Upper lobe of right lung (tissue), 1 donor: ENCODE results near the gene SMTNL1. TPM values are rescaled to one million over a fixed set of nuclear protein-coding genes. Genes with fewer than 3 reads are reported as not detected.

Source experiments
- ATAC-seq: fragments of 200-7000 bp; cut with Tn5 transposase; one replicate; pipeline ENCODE4 v1.9.1; 2020; ENCODE audit warnings: mild to moderate bottlenecking, moderate library complexity
- DNase-seq: peaks from one replicate; pipeline ENCODE4 v3.0.0-alpha.2; 2020
- H3K27ac ChIP-seq: fragments of 200-600 bp; one replicate; pipeline ENCODE4 v1.8.0; 2022
- H3K27me3 ChIP-seq: fragments of 200-600 bp; one replicate; pipeline ENCODE4 v1.8.0; 2022; ENCODE audit warnings: mild to moderate bottlenecking
- H3K36me3 ChIP-seq: fragments of 200-600 bp; one replicate; pipeline ENCODE4 v1.8.0; 2022
- H3K4me1 ChIP-seq: fragments of 200-600 bp; one replicate; pipeline ENCODE4 v1.8.0; 2022
- H3K4me3 ChIP-seq: fragments of 200-600 bp; one replicate; pipeline ENCODE4 v1.8.0; 2022; ENCODE audit warnings: mild to moderate bottlenecking
- H3K9me3 ChIP-seq: fragments of 200-600 bp; one replicate; pipeline ENCODE4 v1.8.0; 2022
- intact Hi-C: fragments of 100-400 bp; cut with DNase I; formaldehyde crosslinking; loops from one replicate; pipeline ENCODE4 v1.11.0; 2022
- total RNA-seq: library from RNA; stranded (reverse); fragmentation: NEBNext Ultra II Directional; extraction: Animal tissue kit (Norgen Biotek cat#: 25700); gene quantifications from one replicate; pipeline ENCODE4 v1.2.1, GENCODE V29; 2021
- TF ChIP-seq, protein P1 (sequence below): fragments of 200-600 bp; IDR thresholded peaks from one replicate; pipeline ENCODE4 v1.8.0; 2022; ENCODE audit warnings: antibody characterized with exemption
- donor health status: DM: no; HTN: yes; CAD: no; lungs with severe emphysema.

SMTNL1 gene
- total RNA-seq, 1 donor from 2014 or later: not detected

DNA sequence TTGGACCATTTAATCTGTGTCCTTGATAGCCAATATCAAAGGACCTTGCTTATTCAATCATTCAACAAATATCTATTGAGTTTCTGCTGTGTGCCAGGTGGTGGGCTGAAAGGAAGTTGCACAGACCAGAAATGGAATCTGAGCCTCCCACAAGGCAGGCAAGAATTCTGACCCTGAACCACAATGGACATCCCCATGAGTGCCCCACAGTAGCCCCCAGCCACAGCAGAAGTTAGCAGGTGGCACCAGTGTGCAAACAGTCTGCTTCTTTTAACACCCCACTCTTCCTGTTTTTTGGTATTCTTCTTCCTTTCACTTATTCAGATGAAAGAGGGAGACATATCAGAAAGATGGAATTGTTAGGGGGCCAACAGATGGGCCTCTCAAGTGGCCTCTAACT is 47.9 kb downstream of the SMTNL1 start:
- H3K9me3 ChIP-seq: no peaks in the 10 kb centered on the region
- no peaks in the 10 kb centered on the region for H3K4me1 ChIP-seq
- no peaks in the 10 kb centered on the region for H3K36me3 ChIP-seq
- no peak overlapping the region for H3K4me3 ChIP-seq
- ATAC-seq (peak; percentile 17), DNase-seq (no peak)
- no peaks in the 10 kb centered on the region for H3K27me3 ChIP-seq
- no peak overlapping the region for H3K27ac ChIP-seq
- TF ChIP-seq, protein P1, sequence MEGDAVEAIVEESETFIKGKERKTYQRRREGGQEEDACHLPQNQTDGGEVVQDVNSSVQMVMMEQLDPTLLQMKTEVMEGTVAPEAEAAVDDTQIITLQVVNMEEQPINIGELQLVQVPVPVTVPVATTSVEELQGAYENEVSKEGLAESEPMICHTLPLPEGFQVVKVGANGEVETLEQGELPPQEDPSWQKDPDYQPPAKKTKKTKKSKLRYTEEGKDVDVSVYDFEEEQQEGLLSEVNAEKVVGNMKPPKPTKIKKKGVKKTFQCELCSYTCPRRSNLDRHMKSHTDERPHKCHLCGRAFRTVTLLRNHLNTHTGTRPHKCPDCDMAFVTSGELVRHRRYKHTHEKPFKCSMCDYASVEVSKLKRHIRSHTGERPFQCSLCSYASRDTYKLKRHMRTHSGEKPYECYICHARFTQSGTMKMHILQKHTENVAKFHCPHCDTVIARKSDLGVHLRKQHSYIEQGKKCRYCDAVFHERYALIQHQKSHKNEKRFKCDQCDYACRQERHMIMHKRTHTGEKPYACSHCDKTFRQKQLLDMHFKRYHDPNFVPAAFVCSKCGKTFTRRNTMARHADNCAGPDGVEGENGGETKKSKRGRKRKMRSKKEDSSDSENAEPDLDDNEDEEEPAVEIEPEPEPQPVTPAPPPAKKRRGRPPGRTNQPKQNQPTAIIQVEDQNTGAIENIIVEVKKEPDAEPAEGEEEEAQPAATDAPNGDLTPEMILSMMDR: no peak
- intact Hi-C loops: no loop called here

DNA sequence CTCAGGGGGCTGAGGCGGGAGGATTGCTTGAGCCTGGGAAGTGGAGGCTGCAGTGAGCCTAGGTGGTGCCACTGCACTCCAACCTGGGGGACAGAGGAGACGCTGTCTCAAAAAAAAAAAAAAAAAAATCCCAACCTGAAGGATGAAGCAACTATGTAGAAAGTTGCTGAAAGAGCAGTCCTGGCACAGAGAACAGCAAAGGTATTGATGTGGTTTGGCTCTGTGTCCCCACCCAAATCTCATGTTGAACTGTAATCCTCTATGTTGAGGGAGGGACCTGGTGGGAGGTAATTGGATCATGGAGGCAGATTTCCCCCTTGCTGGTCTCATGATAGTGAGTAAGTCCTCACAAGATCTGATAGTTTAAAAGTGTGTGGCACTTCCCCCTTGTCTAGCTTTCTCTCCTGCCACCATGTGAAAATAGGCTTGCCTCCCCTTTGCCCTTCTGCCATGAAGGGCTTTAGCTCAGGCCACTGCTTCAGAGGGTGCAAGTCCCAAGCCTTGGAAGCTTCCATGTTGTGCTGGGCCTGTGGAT is 49.4 kb downstream of the SMTNL1 start:
- Histone ChIP-seq H3K27ac (no peak overlapping the region), H3K4me1 (no peaks in the 10 kb centered on the region), H3K4me3 (no peak overlapping the region), H3K9me3 (no peaks in the 10 kb centered on the region), H3K36me3 (no peaks in the 10 kb centered on the region), H3K27me3 (no peaks in the 10 kb centered on the region)
- intact Hi-C loops: no loop called here
- TF ChIP-seq, protein P1: no peak
- peak; percentile 29 for ATAC-seq
- no peak for DNase-seq

DNA sequence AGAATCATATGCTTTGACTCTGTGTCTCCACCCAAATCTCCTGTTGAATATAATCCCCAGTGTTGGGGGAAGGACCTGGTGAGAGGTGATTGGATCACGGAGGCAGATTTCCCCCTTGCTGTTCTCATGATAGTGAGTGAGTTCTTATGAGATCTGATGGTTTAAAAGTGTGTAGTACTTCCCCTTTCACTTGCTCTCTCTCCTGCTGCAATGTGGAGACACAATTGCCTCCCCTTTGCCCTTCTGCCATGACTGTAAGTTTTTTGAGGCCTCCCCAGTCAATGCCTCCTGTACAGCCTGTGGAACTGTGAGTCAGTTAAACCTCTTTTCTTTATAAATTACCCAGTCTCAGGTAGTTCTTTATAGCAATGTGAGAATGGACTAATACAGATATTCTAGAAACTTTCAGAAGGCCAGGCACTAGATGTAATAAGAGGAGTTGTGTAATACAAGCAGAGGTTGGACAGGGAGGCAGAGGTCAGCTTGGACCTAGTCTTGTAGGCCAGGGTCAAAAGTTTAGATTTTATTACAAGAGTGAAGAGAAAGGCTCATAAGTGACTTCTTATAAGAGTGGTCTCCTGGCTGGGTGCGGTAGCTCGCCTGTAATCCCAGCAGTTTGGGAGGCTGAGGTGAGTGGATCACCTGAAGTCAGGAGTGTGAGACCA is 50.8 kb downstream of the SMTNL1 start:
- Histone ChIP-seq H3K27ac (no peak overlapping the region), H3K4me1 (no peaks in the 10 kb centered on the region), H3K9me3 (no peaks in the 10 kb centered on the region), H3K4me3 (no peak overlapping the region), H3K36me3 (no peaks in the 10 kb centered on the region), H3K27me3 (no peaks in the 10 kb centered on the region)
- TF ChIP-seq, protein P1: no peak
- intact Hi-C loops: no loop called here
- ATAC-seq: peak; percentile 72
- no peak for DNase-seq

DNA sequence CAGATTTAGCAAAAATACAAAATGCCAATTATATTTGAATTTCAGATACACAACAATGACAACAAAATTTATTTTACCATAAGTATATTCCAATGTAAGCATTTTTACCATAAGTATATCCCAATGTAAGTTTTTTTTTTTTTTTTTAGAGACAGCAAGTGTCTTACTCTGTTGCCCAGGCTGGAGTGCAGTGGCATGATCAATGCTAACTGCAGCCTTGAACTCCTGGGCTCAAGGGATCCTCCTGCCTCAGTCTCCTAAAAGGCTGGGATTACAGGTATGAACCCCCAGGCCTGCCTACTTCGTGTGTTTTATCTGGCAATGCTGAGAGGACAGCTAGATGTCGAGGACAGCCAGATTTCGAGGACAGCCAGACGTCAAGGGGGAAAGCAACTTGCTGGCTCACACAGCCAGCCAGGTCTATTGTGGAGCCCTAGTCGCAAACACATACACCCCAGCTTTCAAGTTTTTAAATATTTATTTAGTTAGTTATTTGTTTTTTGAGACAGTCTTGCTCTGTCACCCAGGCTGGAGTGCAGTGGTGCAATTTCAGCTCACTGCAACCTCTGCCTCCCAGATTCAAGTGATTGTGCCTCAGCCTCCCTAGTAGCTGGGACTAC is 59.0 kb downstream of the SMTNL1 start:
- H3K4me1 ChIP-seq: peaks cover 8% of the 10 kb centered on the region
- no peak for DNase-seq
- peak overlapping the region; percentile 60 for H3K4me3 ChIP-seq
- intact Hi-C loops: no loop called here
- no peaks in the 10 kb centered on the region for H3K36me3 ChIP-seq
- H3K27ac ChIP-seq: peak overlapping the region; percentile 91
- no peaks in the 10 kb centered on the region for H3K9me3 ChIP-seq
- no peaks in the 10 kb centered on the region for H3K27me3 ChIP-seq
- ATAC-seq: no peak
- TF ChIP-seq, protein P1: no peak

DNA sequence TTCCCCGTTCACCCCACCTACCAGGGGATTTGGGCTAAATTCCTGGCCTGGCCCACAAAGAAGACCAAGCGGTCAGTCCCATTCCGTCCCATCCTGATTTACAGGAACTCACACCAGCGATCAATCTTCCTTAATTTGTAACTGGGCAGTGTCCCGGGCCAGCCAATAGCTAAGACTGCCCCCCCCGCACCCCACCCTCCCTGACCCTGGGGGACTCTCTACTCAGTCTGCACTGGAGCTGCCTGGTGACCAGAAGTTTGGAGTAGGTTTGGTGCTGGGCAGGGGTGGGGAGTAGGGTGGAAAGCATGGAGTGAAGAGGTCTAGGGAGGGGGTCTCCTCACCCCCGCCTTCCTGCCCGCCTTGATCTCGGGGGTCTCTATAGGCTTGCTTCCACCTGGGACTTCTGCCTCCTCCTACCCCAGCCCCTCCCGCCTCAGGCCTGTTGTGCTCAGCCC is 60.1 kb downstream of the SMTNL1 start, which contains the start of gene SERPING1:
TSS of gene SERPING1 (plus strand) at position 225 of the 455 bp plus-strand sequence. CDS start 586 bp downstream, outside the sequence.
- H3K9me3 ChIP-seq: no peaks in the 10 kb centered on the region
- peak; percentile 79 for ATAC-seq
- peak; percentile 77 for DNase-seq
- TF ChIP-seq, protein P1: no peak
- H3K27me3 ChIP-seq: no peaks in the 10 kb centered on the region
- intact Hi-C loops: no loop called here
- peak within 1 kb of the TSS; percentile 60 for H3K4me3 ChIP-seq
- H3K36me3 ChIP-seq: peaks cover 6% of the 10 kb centered on the region
- H3K27ac ChIP-seq: peak within 1 kb of the TSS; percentile 91
- H3K4me1 ChIP-seq: peaks cover 8% of the 10 kb centered on the region
